ENCODE data around the gene TNC. TPM values are rescaled to one million over a fixed set of nuclear protein-coding genes. Genes with fewer than 3 reads are reported as not detected.

Gene TNC
- total and polyA plus RNA-seq, 2 of the 4 experiments (the other 2 are of a cell fraction), result 192 to 253 TPM

DNA sequence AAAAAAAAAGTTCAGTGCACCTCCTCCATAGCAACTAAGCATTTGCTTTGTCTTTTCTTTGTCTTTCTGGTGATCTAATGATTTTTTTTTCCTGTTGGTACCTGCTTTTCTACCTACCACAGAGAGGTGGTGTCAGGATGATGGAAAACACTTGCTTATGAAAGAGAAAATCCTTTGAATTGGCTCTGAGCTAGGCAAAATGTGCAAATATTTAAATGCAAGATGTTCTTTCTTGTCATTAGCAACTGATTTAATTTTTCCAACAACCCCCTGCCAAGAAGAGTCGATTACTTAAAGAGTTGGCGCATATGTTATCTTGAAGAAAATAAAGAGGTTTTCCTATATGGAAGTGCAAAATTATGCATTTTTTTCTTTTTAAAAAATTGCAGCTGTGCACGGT, 37.7 kb downstream of the TNC start:
- Histone ChIP-seq H2BK15ac (ENCODE audit: low read depth, low read length) (no peak overlapping the region), H4K91ac (ENCODE audit: insufficient read depth, low read depth, low read length) (no peak overlapping the region), H2AK9ac (replicated peaks; ENCODE audit: low read depth, low read length, poor library complexity) (no peak overlapping the region), H3K9me3 (ENCODE audit: control insufficient read depth, insufficient read depth, low read length) (no peaks in the 10 kb centered on the region), H3K9ac (ENCODE audit: low read depth, low read length) (no peak overlapping the region), H2AFZ (replicated peaks; ENCODE audit: low read length, poor library complexity) (no peak overlapping the region), H3K18ac (ENCODE audit: low read depth, low read length) (no peak overlapping the region), H3K4me3 (ENCODE audit: insufficient read depth, low read depth, low read length) (no peak overlapping the region), H3K4me1 (ENCODE audit: control insufficient read depth, insufficient read depth, low read length) (no peaks in the 10 kb centered on the region), H4K5ac (ENCODE audit: low read depth, low read length) (no peak overlapping the region), H3K4ac (ENCODE audit: low read depth, low read length) (no peak overlapping the region), H2AK5ac (ENCODE audit: low read depth, low read length) (no peak overlapping the region), H2BK20ac (ENCODE audit: low read depth, low read length) (no peak overlapping the region), H3K4me2 (ENCODE audit: low read depth, low read length) (no peak overlapping the region), H3K9me1 (ENCODE audit: insufficient read depth, low read length) (peaks cover 8% of the 10 kb centered on the region), H3K56ac (ENCODE audit: extremely low read depth, insufficient read depth, low read length) (no peak overlapping the region), H3K23ac (ENCODE audit: low read depth, low read length) (no peak overlapping the region), H3K27ac (ENCODE audit: insufficient read depth, low read length) (no peak overlapping the region), H2BK5ac (ENCODE audit: low read depth, low read length, poor library complexity, severe bottlenecking) (no peak overlapping the region), H4K20me1 (ENCODE audit: insufficient read depth, low read length) (no peaks in the 10 kb centered on the region), H2BK120ac (ENCODE audit: low read depth, low read length) (no peak overlapping the region), H4K8ac (ENCODE audit: low read depth in 2 of 2, low read length in 2 of 2) (no peak overlapping the region), H3K27me3 (ENCODE audit: control insufficient read depth, insufficient read depth, low read length) (no peaks in the 10 kb centered on the region), H3K36me3 (ENCODE audit: control insufficient read depth, insufficient read depth, low read length) (peaks cover 49% of the 10 kb centered on the region), H3K14ac (replicated peaks; ENCODE audit: low read depth, low read length) (no peak overlapping the region), H3K79me1 (ENCODE audit: low read depth in 1 of 2, low read length in 2 of 2) (peaks cover 4 to 5% of the 10 kb centered on the region in 2 experiments; a peak in 3 of 4 replicates)
- no TSS peak for BruUV-seq (replicated peaks)
- intact Hi-C loops (cut with micrococcal nuclease), result no loop called here
- DNase-seq, result no peak
- no peak for ATAC-seq (ENCODE audit: low read depth)
- dilution Hi-C loops (cut with HindIII; ENCODE audit: low sequenced_read_pairs, unreplicated experiment), result no loop called here
- TF ChIP-seq MXI1 (IDR thresholded peaks at IDR 0.05; ENCODE audit: borderline replicate concordance, low read depth, low read length) (no peak), SMC3 (IDR thresholded peaks at IDR 0.05; ENCODE audit: low read depth, low read length) (no peak), MAFK (IDR thresholded peaks at IDR 0.05; ENCODE audit: low read depth, low read length) (no peak), USF2 (IDR thresholded peaks at IDR 0.05; ENCODE audit: low read depth, low read length) (no peak), POLR2A (IDR thresholded peaks at IDR 0.05; ENCODE audit: low read depth, low read length) (no peak), CHD1 (IDR thresholded peaks at IDR 0.05; ENCODE audit: low read depth, low read length) (no peak), CTCF (conservative IDR thresholded peaks at IDR 0.05; ENCODE audit: low read depth, low read length) (no peak), RFX5 (IDR thresholded peaks at IDR 0.05; ENCODE audit: low read depth, low read length) (no peak), BHLHE40 (IDR thresholded peaks at IDR 0.05; ENCODE audit: low read depth, low read length) (no peak), RCOR1 (IDR thresholded peaks at IDR 0.05; ENCODE audit: insufficient replicate concordance, low read length) (no peak), FOS (IDR thresholded peaks at IDR 0.05; ENCODE audit: low read depth, low read length) (no peak), RAD21 (IDR thresholded peaks at IDR 0.05; ENCODE audit: low read length) (no peak), CEBPB (IDR thresholded peaks at IDR 0.05; ENCODE audit: low read depth, low read length) (no peak), ELK1 (IDR thresholded peaks at IDR 0.05; ENCODE audit: borderline replicate concordance, low read depth, low read length) (no peak), MAZ (IDR thresholded peaks at IDR 0.05; ENCODE audit: borderline replicate concordance, low read depth, low read length) (no peak), NFE2L2 (IDR thresholded peaks at IDR 0.05; ENCODE audit: low read depth, low read length) (no peak)
- in situ Hi-C loops (cut with MboI; ENCODE audit: low sequenced_read_pairs), result no loop called here
- WGBS, 2 experiments (ENCODE audit: extremely low coverage in 2 of 2, insufficient read length in 1 of 2), result no CpG with 5 or more reads among the region's 3 CpGs
- ChIA-PET CTCF (no interaction called here), POLR2A (ENCODE audit: unreplicated experiment) (no interaction called here)

Measured in IMR-90 (cell line).